GM20431 (cell line): ENCODE data around the gene TRMT11.

Experiments
- in situ Hi-C: fragments of 300-500 bp; cut with MseI, MboI; formaldehyde crosslinking; loops from one replicate; pipeline ENCODE4 v1.15.0; 2020; ENCODE audit warnings: low sequenced_read_pairs; ENCODE audit not compliant: unreplicated experiment

Gene TRMT11

DNA sequence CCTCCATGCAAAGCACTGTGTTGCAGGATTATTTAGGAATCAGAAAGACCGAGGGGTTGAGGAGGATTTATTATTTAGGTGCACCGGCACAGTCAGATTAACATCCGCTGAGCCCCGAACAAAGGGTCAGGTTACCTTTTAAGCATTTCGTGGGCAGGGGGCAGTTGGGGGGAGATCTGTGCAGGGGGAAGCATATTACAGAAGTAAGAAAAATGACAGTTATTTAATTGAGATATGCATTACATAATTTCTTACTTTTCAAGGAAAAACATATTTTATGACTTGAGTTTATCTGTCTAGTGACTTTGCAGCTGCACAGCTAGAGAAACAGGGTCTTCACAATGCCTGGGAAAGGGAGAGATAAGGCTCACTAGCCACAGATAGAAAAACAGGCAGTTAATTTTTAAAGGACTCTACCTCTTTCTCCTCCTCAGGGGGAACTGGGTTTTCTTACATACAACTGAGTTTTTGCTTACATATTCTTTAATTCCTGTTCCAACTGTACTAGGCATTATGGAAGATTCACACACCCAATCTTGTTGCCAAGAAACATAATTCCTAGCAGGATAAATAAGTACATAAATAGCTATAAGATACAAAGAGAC lies 31.5 kb upstream of the TRMT11 start:
- in situ Hi-C loops: loop anchor here (10.0 to 25.0 kb wide), 2 partner anchors 170 to 643 kb away; partner anchors contain the start of gene HDDC2

DNA sequence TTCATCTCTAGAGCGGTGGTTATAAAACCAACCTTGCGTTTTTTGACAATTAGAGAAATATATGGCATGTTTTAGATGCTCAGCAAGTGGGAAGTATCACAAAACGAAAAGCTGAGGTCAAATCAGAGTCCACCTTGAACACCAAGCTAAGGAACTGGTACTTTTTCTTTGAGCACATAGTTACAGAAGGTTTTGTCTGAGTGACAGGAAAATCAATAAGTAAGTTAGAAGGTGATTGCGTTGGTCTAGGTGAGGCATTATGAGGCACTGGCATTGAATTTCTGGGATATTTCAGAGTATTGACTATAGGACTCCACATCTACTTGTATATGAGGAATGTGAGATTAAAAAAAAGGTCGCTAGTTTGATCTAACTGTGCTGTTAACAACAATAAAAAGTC lies 30.4 kb upstream of the TRMT11 start:
- in situ Hi-C loops: loop anchor here (10.0 to 25.0 kb wide), 2 partner anchors 171 to 644 kb away; partner anchors contain the start of gene HDDC2

DNA sequence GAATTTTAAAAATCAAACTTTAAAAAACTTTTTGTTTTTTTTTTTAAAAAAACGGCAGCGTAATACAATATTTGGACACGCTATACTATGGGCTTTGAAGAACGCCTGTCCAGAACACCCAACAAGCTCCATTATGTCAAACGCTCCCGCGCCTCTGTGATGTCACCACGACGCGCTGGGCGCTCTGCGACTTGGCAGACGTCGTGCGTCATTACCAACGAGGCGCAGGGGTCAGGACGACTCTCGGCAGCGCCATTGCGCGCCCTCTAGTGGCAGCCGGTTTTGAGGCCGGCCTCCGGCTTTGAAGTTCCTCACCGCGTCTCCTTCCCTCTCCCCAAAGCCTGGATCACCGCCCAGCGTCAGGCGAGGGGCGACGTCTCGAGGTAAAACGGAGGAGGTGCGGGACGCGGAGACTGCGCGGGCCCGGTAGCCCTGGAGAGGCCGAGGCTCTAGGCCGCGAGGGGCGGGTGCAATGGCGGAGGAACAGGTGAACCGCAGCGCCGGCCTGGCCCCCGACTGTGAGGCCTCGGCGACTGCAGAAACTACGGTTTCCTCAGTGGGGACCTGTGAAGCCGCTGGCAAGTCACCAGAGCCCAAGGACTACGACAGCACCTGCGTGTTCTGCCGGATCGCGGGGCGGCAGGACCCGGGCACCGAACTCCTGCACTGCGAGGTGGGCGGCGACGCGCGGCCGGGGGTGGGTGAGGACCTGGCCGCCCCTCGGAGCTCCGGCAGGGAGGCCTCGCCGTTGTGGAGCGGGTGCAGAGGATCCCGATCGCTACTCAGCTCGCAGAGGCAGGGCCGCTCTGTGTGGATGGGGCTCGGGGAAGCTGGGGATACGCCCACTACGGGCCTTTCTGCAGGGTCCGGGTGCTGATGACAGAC lies 29.6 kb upstream of the TRMT11 start, which contains the start of gene HINT3:
Gene HINT3, plus strand, starts transcription at position 265 of the 885 bp plus-strand sequence. Its CDS starts 208 bp downstream, at position 473.
- in situ Hi-C loops: loop anchor here (10.0 to 25.0 kb wide), 2 partner anchors 172 to 644 kb away; partner anchors contain the start of gene HDDC2

DNA sequence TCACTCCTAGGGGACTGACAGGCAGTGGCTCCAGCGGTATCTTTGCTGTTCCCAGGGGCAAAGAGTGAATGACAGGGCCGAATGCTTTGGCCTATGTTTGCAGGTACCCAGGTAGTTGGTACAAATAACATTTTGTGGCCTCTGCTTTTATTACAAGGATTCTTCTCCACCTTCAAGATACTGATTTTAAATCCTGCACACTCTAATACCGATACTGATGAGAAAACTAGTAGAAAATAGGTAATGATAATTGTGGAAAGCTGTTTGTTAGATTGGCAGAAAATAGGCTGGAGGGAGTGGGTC lies 29.0 kb upstream of the TRMT11 start:
- in situ Hi-C loops: loop anchor here (10.0 to 25.0 kb wide), 2 partner anchors 173 to 645 kb away; partner anchors contain the start of gene HDDC2

- in situ Hi-C loops: loop anchor here (10.0 to 25.0 kb wide), 2 partner anchors 173 to 646 kb away; partner anchors contain the start of gene HDDC2
These were observed 28.5 kb upstream of the TRMT11 start for GRCh38 chr6:125957845-125958244.

DNA sequence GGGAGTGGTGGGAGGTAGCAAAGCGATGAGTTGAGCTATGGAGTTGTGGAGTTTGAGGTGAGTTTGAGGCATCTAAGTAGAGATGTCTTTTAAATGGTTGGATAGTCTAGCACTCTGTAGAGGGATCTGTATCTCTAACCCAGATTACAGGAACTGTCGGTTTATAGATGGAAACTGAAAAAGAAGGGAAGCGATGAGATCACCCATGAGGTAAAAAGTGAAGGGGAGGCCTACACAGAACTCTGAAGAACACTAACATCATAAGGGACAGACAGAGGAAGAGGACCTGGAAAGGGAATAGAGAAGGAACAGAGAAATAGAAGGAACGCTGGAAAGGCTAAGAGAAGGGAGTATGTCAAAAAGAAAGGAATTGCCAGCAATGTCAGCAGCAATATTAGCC lies 27.3 kb upstream of the TRMT11 start:
- in situ Hi-C loops: loop anchor here (10.0 to 25.0 kb wide), 2 partner anchors 174 to 647 kb away; partner anchors contain the start of gene HDDC2

DNA sequence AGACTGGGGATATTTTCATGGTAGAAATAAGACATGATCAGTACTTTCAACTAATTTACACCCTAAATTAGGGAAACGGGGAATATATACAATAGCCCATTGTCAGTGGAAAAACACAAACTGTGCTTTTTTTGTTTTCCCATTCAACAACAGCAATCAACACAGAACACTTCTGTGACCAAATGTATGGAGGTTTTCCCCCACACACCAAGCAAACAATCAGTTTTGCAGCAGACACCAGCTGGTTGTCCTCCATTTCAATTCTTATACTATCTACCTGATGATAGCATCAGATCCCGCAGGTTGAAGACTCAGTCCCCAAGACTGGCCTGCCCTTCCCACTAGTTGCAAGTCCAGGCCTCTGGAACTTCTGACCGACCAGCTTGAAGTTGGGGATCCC lies 25.2 kb upstream of the TRMT11 start:
- in situ Hi-C loops: loop anchor here (25.0 kb wide), 1 partner anchor 649 kb away; the partner anchor contains the start of gene HDDC2

DNA sequence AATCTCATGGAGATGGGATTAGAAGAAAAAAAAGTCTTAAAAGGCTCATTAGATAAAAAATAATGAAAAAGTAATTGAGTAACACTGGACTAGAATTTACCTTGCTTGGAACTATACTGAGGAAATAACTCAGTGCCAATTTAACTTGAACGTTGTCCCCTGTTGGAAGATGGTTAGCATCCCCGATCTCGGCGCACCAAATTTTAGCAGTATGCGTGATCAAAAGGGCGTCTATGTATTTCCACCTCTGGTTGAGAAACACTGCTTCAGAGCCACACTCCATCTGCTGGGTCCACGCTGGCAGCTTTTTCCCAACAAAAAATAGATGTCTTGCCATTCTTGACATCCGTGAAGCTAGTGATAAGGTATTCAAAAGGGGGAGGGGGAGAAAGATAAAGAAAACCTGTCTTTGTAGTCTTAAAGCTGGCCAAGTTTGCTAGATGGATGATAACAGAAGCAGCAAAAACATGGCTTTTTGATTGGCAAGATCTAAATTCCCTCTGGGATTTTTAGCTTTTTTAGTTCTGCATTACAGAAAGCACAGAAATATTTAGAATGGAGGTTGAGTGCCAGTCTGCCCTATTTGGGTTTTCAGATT lies 23.3 kb upstream of the TRMT11 start:
- in situ Hi-C loops: loop anchor here (25.0 kb wide), 1 partner anchor 651 kb away; the partner anchor contains the start of gene HDDC2

DNA sequence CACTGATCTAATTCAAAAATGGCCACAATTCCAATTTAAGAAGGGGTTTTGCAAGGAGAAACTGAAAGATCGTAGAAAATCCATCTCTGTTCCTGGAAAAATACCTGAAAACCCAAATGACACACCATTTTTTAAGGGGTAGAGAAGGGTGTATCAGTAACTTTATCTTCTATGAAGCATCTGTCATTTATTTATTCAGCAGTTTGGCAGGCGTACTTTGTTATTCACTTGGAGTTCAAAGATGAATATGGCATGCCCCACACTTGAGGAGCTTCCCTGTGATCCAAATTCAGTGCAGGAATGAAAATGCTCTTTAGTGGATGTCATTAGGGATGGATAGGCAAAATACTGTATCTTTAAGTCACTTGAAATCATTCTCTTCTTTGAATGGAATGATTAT lies 22.5 kb upstream of the TRMT11 start:
- in situ Hi-C loops: loop anchor here (25.0 kb wide), 1 partner anchor 652 kb away; the partner anchor contains the start of gene HDDC2

- in situ Hi-C loops: loop anchor here (25.0 kb wide), 1 partner anchor 654 kb away; the partner anchor contains the start of gene HDDC2
These were observed 19.8 kb upstream of the TRMT11 start for GRCh38 chr6:125966569-125966968.

DNA sequence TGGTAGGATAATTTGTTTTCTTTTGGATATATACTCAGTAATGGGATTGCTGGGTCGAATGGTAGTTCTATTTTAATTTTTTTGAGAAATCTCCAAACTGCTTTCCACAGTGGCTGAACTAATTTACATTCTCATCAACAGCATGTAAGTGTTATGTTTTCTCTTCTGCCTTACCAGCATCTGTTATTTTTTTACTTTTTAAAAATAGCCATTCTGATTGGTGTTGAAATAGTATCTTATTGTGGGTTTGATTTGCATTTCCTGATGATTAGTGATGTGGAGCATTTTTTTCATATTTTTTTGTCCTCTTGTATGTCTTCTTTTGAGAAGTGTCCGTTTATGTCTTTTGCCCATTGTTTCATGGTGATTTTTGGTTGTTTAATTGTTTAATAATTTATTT lies 17.8 kb upstream of the TRMT11 start:
- in situ Hi-C loops: loop anchor here (25.0 kb wide), 1 partner anchor 656 kb away; the partner anchor contains the start of gene HDDC2

- in situ Hi-C loops: loop anchor here (25.0 kb wide), 1 partner anchor 658 kb away; the partner anchor contains the start of gene HDDC2
These were observed 15.6 kb upstream of the TRMT11 start for GRCh38 chr6:125970760-125971159.

DNA sequence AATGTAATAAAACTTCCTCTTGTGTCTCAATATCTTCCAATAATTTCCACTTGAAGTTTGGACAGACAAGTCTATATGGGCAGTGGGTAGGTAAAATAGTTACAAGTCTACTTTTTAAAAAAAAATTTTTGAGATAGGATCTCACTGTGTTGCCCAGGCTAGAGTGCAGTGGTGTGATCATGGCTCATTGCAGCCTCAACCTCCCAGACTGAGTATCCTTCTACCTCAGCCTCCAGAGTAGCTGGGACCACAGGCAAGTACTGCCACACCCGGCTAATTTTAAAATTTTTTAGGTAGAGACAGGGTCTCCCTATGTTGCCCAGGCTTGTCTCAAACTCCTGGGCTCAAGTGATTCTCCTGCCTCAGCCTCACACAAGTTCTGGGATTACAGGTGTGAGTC lies 13.9 kb upstream of the TRMT11 start:
- in situ Hi-C loops: loop anchor here (25.0 kb wide), 1 partner anchor 660 kb away; the partner anchor contains the start of gene HDDC2

GRCh38 chr6:125974214-125974866 lies 12.0 kb upstream of the TRMT11 start:
- in situ Hi-C loops: loop anchor here (25.0 kb wide), 1 partner anchor 662 kb away; the partner anchor contains the start of gene HDDC2

GRCh38 chr6:125979101-125979500 lies 7.2 kb upstream of the TRMT11 start:
- in situ Hi-C loops: no loop called here

DNA sequence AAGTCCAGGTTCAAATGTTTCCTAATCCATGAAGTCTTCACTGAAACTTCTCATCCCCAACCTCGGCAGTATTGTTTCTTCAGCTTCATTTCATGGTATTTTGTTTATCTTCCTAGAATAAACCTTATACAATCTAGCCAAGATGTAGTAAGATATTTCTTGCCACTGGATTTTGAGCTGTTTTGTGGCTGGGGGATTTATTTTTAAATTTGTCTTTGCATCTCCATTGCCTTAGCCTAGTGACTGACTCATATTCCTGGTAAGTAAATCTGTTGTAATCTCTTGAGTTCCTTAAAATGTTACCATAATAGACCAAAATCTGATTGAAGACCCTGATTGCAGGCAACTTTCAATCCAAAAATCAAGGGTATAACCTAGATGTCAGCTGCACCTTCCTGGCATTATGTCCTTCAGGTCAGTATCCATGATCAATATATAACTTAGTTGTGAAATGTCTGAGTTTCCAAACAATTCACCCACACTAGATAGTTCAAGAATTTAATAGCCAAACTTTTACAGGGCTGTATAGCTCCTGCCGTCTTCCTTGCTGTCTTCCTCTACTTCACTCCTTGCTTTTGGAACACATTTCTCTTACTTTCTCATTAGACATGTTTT lies 4.7 kb upstream of the TRMT11 start:
- in situ Hi-C loops: no loop called here

- in situ Hi-C loops: no loop called here
These were observed 2.9 kb upstream of the TRMT11 start for GRCh38 chr6:125983246-125983945.

GRCh38 chr6:125984311-125984710 lies 2.0 kb upstream of the TRMT11 start:
- in situ Hi-C loops: no loop called here
